ENCODE results near the gene AKAP12. TPM values are rescaled to one million over a fixed set of nuclear protein-coding genes. Genes with fewer than 3 reads are reported as not detected.
A peak's percentile ranks its signal among the peaks of the same experiment; 100 is the strongest.

The AKAP12 gene
- total RNA-seq, 1 donor from 2014 or later = 5.0 TPM

GRCh38 chr6:151205721-151206600 is 33.8 kb upstream of the AKAP12 start:
- Histone ChIP-seq H3K4me3 (ENCODE audit: low read depth, low read length) (no peak overlapping the region), H3K36me3 (ENCODE audit: control insufficient read depth, insufficient read depth, low read length) (no peaks in the 10 kb centered on the region), H3K27me3 (ENCODE audit: control insufficient read depth, insufficient read depth, low read length) (no peaks in the 10 kb centered on the region)
- DNase-seq (ENCODE audit: low read depth) (no peak), FAIRE-seq (no peak)
- no peak for TF ChIP-seq CTCF (IDR thresholded peaks at IDR 0.05; ENCODE audit: insufficient read depth, low read length, severe bottlenecking)

GRCh38 chr6:151207674-151208073 is 32.1 kb upstream of the AKAP12 start:
- H3K36me3 ChIP-seq (ENCODE audit: control insufficient read depth, insufficient read depth, low read length) = no peaks in the 10 kb centered on the region
- H3K4me3 ChIP-seq (ENCODE audit: low read depth, low read length) = no peak overlapping the region
- FAIRE-seq (no peak), DNase-seq (ENCODE audit: low read depth) (no peak)
- no peaks in the 10 kb centered on the region for H3K27me3 ChIP-seq (ENCODE audit: control insufficient read depth, insufficient read depth, low read length)
- TF ChIP-seq CTCF (IDR thresholded peaks at IDR 0.05; ENCODE audit: insufficient read depth, low read length, severe bottlenecking) = no peak

GRCh38 chr6:151209071-151209831 is 30.5 kb upstream of the AKAP12 start:
- no peak overlapping the region for H3K4me3 ChIP-seq (ENCODE audit: low read depth, low read length)
- H3K36me3 ChIP-seq (ENCODE audit: control insufficient read depth, insufficient read depth, low read length) = no peaks in the 10 kb centered on the region
- no peak for TF ChIP-seq CTCF (IDR thresholded peaks at IDR 0.05; ENCODE audit: insufficient read depth, low read length, severe bottlenecking)
- no peaks in the 10 kb centered on the region for H3K27me3 ChIP-seq (ENCODE audit: control insufficient read depth, insufficient read depth, low read length)
- FAIRE-seq (no peak), DNase-seq (ENCODE audit: low read depth) (peak; percentile 72)

- Histone ChIP-seq H3K27me3 (ENCODE audit: control insufficient read depth, insufficient read depth, low read length) (no peaks in the 10 kb centered on the region), H3K36me3 (ENCODE audit: control insufficient read depth, insufficient read depth, low read length) (no peaks in the 10 kb centered on the region), H3K4me3 (ENCODE audit: low read depth, low read length) (no peak overlapping the region)
- TF ChIP-seq CTCF (IDR thresholded peaks at IDR 0.05; ENCODE audit: insufficient read depth, low read length, severe bottlenecking) = no peak
- no peak for FAIRE-seq
- DNase-seq (ENCODE audit: low read depth) = no peak
Measured at GRCh38 chr6:151211075-151211474, 28.7 kb upstream of the AKAP12 start.

- no peaks in the 10 kb centered on the region for H3K36me3 ChIP-seq (ENCODE audit: control insufficient read depth, insufficient read depth, low read length)
- H3K27me3 ChIP-seq (ENCODE audit: control insufficient read depth, insufficient read depth, low read length) = no peaks in the 10 kb centered on the region
- no peak for FAIRE-seq
- DNase-seq (ENCODE audit: low read depth) = no peak
- no peak for TF ChIP-seq CTCF (IDR thresholded peaks at IDR 0.05; ENCODE audit: insufficient read depth, low read length, severe bottlenecking)
- H3K4me3 ChIP-seq (ENCODE audit: low read depth, low read length) = no peak overlapping the region
Measured at GRCh38 chr6:151213352-151213751, 26.4 kb upstream of the AKAP12 start.
